Stimulated activated naive CD4-positive, alpha-beta T cell (primary cell): ENCODE results near the gene MAP3K20.
"Not testable (repeated sequence)": the region's sequence is repeated elsewhere in the genome, so short reads cannot be mapped to it uniquely, and the experiment has no call there.

Experiments
- DNase-seq, 6 experiments: peaks; one replicate each; lab custom pipeline; 2025; lab: John Stamatoyannopoulos, UW

Gene MAP3K20

DNA sequence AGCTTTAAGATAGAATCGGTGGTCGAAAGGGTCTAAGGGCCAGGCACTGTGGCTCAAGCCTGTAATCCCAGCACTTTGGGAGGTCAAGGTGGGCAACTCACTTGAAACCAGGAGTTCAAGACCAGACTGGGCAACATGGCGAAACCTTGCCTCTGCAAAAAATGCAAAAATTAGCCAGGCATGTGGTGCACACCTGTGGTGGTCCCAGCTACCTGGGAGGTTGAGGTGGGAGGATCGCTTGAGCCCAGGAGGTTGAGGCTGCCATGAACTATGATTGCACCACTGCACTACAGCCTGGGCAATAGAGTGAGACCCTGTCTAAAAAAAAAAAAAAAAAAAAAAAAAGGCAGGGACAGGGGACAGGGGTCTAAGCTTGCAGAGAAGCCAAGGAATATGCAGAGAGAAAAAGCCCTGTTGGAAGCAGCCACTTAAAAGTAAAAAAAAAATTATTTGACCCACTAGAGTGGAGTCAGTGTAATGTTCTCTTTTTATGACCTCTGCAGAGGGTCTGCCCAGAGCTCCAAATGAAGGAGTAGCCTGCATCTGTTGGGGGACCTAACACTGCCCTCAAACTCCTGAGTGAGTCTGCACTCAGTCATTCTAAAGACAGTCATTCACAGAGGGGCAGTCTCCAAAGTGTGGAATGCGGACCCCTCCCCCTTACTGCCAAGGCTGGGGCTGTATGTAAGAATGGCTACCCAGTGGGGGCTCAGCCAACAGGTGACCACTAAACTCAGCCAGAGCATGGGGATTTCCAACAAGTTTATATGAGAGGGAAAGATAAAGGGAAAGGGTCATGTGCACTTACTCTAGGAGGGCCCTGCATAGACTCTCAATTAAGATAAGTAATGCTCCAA lies 160.5 kb downstream of the MAP3K20 start:
- no peak for DNase-seq

- DNase-seq = no peak
These were observed 162.7 kb downstream of the MAP3K20 start for GRCh38 chr2:173238385-173238784.

- no peak for DNase-seq
These were observed 163.2 kb downstream of the MAP3K20 start for GRCh38 chr2:173238831-173239230.

GRCh38 chr2:173239644-173240043 lies 164.0 kb downstream of the MAP3K20 start:
- DNase-seq = no peak

- no peak for DNase-seq
These were observed 164.4 kb downstream of the MAP3K20 start for GRCh38 chr2:173240083-173240482.

GRCh38 chr2:173241643-173242042 lies 166.0 kb downstream of the MAP3K20 start:
- DNase-seq = no peak

DNA sequence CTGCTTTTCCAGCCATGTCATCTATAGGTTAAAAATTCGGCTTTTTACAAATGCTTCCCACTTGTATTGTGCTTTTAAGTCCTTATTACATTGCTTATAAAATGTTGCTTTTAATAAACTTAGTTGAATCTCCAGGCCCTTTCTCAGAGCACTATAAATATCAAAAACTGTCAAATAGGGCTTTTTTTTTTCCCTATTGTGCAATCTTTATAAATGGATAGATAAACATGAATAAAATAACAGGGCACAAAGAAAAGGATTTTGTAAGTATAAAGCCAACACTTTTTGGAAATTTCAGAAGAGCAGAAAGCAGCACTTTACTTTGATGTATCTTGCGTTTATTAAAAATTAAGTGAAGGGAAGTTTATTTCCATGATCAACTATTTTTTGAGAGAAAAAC lies 171.5 kb downstream of the MAP3K20 start:
- no peak for DNase-seq

GRCh38 chr2:173248381-173248780 lies 172.7 kb downstream of the MAP3K20 start:
- no peak for DNase-seq

- DNase-seq = no peak
These were observed 174.3 kb downstream of the MAP3K20 start for GRCh38 chr2:173249661-173250641.

- DNase-seq = no peak
These were observed 175.6 kb downstream of the MAP3K20 start for GRCh38 chr2:173251225-173251624.

GRCh38 chr2:173252581-173252980 lies 176.9 kb downstream of the MAP3K20 start:
- DNase-seq = no peak

- DNase-seq = no peak
These were observed 179.0 kb downstream of the MAP3K20 start for GRCh38 chr2:173254659-173255058.

DNA sequence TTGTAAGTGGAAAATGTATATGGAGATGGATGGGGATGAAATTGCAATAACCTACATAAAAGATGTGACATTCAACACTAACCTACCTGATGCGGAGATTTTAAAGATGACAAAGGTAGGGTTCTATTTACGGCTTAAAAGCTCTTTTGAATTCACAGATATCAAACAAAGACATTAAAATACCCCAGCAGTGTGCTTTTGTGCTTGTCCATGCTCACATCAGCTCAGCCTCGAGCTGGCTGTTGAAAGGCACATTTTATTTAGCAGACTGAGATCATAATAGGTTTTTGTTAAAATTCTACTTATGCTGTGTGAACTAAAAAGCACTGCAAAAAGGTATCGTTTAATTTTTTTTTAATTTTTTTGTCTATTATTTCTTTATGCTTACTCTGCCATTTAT lies 183.1 kb downstream of the MAP3K20 start:
- DNase-seq = no peak

DNA sequence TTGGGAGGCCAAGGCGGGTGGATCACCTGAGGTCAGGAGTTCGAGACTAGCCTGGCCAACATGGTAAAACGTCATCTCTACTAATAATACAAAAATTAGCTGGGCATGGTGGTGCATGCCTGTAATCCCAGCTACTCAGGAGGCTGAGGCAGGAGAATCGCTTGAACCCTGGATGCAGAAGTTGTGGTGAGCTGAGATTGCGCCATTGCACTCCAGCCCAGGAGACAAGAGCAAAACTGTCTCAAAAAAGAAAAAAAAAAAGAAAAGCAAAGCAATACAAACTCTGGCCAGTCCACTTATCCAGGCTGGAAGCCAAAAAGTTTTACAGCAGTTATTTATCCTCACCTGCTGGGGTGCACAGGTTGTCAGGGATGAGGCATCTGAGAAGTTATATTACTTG lies 186.7 kb downstream of the MAP3K20 start:
- not testable (repeated sequence) for DNase-seq

- DNase-seq = no peak
These were observed 188.5 kb downstream of the MAP3K20 start for GRCh38 chr2:173264151-173264550.

- peak in 4 of 6 experiments; percentile 2 to 43 (median 15) for DNase-seq
These were observed 189.1 kb downstream of the MAP3K20 start for GRCh38 chr2:173264603-173265366.

GRCh38 chr2:173271135-173271534 lies 195.5 kb downstream of the MAP3K20 start:
- no peak for DNase-seq

DNA sequence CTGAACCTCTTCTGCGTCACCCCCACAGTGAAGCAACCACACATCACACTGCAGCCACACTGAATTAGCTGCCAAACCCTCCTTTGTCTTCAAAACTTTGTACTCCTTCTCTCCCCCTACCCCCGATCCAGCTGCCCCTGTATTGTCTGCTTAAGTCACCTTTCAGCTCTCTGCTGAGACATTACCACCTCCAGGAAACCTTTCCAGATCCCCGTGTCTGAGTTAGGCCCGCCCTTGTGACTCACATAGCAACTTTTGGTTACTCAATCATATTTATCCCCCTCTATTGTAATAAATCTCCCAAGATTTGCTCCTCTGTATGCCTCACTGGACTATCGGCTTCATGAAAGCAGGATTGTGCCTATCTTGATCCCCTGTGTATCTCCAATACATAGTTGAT lies 196.2 kb downstream of the MAP3K20 start:
- DNase-seq = no peak

GRCh38 chr2:173272849-173273248 lies 197.2 kb downstream of the MAP3K20 start:
- DNase-seq = no peak

DNA sequence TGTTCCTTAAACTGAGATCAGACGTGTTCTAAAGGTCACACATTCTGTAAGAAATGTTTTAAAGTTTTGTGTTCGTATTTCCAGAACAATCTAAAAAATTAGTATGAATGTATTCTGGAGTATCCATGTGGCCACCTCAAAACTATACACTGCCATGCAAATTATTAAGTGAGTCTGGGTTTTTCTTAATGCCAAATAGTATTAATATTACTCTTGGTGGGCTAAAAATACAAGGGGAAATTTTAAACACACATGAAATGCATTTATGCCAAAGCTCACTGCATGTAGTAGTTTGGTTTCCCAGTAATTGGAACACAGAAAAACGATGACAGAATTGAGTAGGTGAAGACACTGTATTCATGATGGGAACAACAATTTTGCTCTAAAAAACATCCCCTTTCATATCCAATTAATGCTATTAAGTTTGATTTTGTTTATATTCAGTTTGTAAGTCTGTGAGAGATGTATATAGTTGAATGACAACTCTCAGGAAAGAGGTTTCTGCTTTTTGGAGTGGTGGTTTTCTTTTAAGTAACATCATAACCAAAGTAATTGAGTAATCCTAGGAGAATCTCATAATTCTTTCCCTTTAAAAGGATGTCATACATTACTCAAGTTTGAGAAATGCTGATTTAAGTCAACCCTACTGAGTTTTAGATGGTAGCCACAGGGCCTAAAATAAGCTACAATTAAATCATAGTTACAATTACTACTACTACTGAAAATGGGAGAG lies 203.3 kb downstream of the MAP3K20 start:
- no peak for DNase-seq

DNA sequence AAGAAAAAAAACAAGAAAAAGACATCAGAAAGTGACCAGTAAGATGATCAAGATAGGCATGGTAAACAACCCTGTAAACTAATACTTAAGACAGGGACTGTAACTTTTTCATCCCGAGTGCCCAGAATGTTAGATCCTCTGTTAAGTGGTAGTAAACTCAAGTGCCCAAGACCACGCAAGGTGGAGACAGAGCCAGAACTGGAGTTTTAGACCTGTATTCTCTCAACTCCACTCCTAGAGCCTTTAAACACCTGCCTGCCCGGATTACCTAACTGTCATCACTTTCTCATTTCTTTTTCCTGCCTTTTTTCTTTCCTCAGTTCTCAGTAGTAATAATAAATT lies 203.9 kb downstream of the MAP3K20 start:
- DNase-seq = no peak
